Activated naive CD4-positive, alpha-beta T cell treated with anti-CD3 and anti-CD28 coated beads for 36 hours (primary cell): ENCODE results near the gene KLRB1. TPM values are rescaled to one million over a fixed set of nuclear protein-coding genes. Genes with fewer than 3 reads are reported as not detected.
"Not testable (repeated sequence)": the region's sequence is repeated elsewhere in the genome, so short reads cannot be mapped to it uniquely, and the experiment has no call there.

ENCODE experiments used
- CTCF ChIA-PET: fragments of 350-600 bp; sonication (Branson Sonifier 250); formaldehyde crosslinking; loops from one replicate; lab custom pipeline; 2021; ENCODE audit warnings: antibody characterized with exemption; lab: Charles Lee
- DNase-seq: peaks from one replicate; pipeline ENCODE4 v3.0.0-alpha.2; 2020
- H3K27ac Mint-ChIP-seq: one replicate; pipeline ENCODE4 v1.8.0; 2021; ENCODE audit warnings: mild to moderate bottlenecking, mixed read lengths
- H3K27me3 Mint-ChIP-seq: one replicate; pipeline ENCODE4 v1.8.0; 2021; ENCODE audit warnings: low read depth, mixed read lengths
- H3K36me3 Mint-ChIP-seq: one replicate; pipeline ENCODE4 v1.8.0; 2021; ENCODE audit warnings: low read depth, mixed read lengths
- H3K4me1 Mint-ChIP-seq: one replicate; pipeline ENCODE4 v1.8.0; 2021; ENCODE audit warnings: low read depth, mixed read lengths
- H3K4me3 Mint-ChIP-seq: one replicate; pipeline ENCODE4 v1.8.0; 2021; ENCODE audit warnings: mild to moderate bottlenecking, moderate library complexity, mixed read lengths
- H3K9me3 Mint-ChIP-seq: one replicate; pipeline ENCODE4 v1.8.0; 2021; ENCODE audit warnings: mixed read lengths
- intact Hi-C: fragments of 100-400 bp; cut with micrococcal nuclease; formaldehyde crosslinking; loops from one replicate; pipeline ENCODE4 v1.15.1; 2023
- total RNA-seq, 2 experiments: library from RNA; stranded (reverse); gene quantifications; one replicate each; pipeline ENCODE4 v1.2.3, GENCODE V29; 2021

KLRB1 gene
- total RNA-seq, 2 experiments from 2014 or later: 0.25 TPM; not detected in 1

- CTCF ChIA-PET: interaction anchor here (0.6 to 0.7 kb wide), 2 partner anchors 18 to 228 kb away, joined by 3 read pairs; no protein-coding TSS in a partner anchor
- no peak overlapping the region for H3K4me3 Mint-ChIP-seq
- intact Hi-C loops: no loop called here
- no peaks in the 10 kb centered on the region for H3K27me3 Mint-ChIP-seq
- H3K27ac Mint-ChIP-seq: no peak overlapping the region
- H3K9me3 Mint-ChIP-seq: no peaks in the 10 kb centered on the region
- H3K36me3 Mint-ChIP-seq: no peaks in the 10 kb centered on the region
- no peaks in the 10 kb centered on the region for H3K4me1 Mint-ChIP-seq
- DNase-seq: no peak
These were observed 17.3 kb downstream of the KLRB1 start for GRCh38 chr12:9590441-9590840.

DNA sequence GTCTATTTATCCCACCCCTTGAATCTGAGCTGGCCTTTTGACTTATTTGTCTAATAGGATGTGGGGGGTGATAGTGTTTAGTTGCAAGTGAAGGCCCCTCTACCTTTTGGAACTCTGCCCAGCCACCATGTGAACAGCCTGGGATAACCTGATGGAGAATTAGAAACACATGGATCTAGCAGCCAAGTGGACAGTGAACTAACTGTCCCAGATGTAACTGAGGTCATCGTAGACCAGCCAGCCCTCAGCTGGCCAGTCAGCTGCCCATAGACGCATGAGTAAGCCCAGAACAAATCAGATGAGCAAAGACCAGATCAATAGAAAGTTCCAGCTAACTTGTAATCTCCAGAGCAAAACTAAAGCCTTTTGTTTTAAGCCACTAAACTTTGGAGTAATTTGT is 19.0 kb downstream of the KLRB1 start:
- intact Hi-C loops: no loop called here
- Mint-ChIP-seq H3K27ac (no peak overlapping the region), H3K27me3 (no peaks in the 10 kb centered on the region), H3K36me3 (no peaks in the 10 kb centered on the region), H3K9me3 (no peaks in the 10 kb centered on the region), H3K4me1 (no peaks in the 10 kb centered on the region), H3K4me3 (no peak overlapping the region)
- CTCF ChIA-PET: no interaction called here
- DNase-seq: no peak

GRCh38 chr12:9587987-9588600 is 19.6 kb downstream of the KLRB1 start:
- Mint-ChIP-seq H3K27me3 (no peaks in the 10 kb centered on the region), H3K4me3 (no peak overlapping the region), H3K4me1 (no peaks in the 10 kb centered on the region), H3K27ac (no peak overlapping the region), H3K36me3 (no peaks in the 10 kb centered on the region), H3K9me3 (no peaks in the 10 kb centered on the region)
- DNase-seq: no peak
- intact Hi-C loops: no loop called here
- CTCF ChIA-PET: no interaction called here

DNA sequence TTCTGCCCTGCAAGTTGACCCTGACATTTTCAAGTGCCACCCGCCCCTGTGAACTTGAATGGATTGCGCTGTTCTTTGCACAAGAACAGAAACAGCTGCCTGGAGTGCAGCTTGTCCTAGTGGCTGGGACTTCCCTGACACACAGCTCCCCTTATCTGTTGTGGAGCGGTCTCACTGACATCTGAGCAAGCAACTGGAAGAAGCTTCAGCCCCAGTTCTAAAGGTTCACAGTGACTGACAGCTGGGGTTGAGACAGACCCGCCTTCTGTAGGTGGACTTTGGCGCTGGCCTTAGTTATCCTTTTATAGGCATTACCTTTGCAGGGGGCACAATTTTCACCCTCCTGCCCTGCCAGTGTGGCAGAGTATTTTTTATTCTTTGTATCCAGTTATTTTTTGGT is 30.0 kb downstream of the KLRB1 start:
- intact Hi-C loops, H3K4me3 Mint-ChIP-seq, H3K4me1 Mint-ChIP-seq: not testable (repeated sequence)

GRCh38 chr12:9567151-9567550 is 40.6 kb downstream of the KLRB1 start:
- H3K9me3 Mint-ChIP-seq, H3K36me3 Mint-ChIP-seq, DNase-seq, intact Hi-C loops, H3K4me1 Mint-ChIP-seq, H3K4me3 Mint-ChIP-seq, H3K27me3 Mint-ChIP-seq, H3K27ac Mint-ChIP-seq, CTCF ChIA-PET: not testable (repeated sequence)

More for the DNA sequence above, 30.0 kb downstream of the KLRB1 start:
- H3K9me3 Mint-ChIP-seq, DNase-seq, H3K27me3 Mint-ChIP-seq, H3K36me3 Mint-ChIP-seq, H3K27ac Mint-ChIP-seq, CTCF ChIA-PET: not testable (repeated sequence)

- H3K27me3 Mint-ChIP-seq, intact Hi-C loops, H3K27ac Mint-ChIP-seq, DNase-seq, H3K4me3 Mint-ChIP-seq, H3K36me3 Mint-ChIP-seq, H3K9me3 Mint-ChIP-seq, CTCF ChIA-PET, H3K4me1 Mint-ChIP-seq: not testable (repeated sequence)
These were observed 41.6 kb downstream of the KLRB1 start for GRCh38 chr12:9566113-9566512.

GRCh38 chr12:9564418-9564817 is 43.3 kb downstream of the KLRB1 start:
- H3K4me3 Mint-ChIP-seq, H3K4me1 Mint-ChIP-seq, H3K27me3 Mint-ChIP-seq, intact Hi-C loops, CTCF ChIA-PET, H3K27ac Mint-ChIP-seq, DNase-seq, H3K9me3 Mint-ChIP-seq, H3K36me3 Mint-ChIP-seq: not testable (repeated sequence)

- CTCF ChIA-PET, DNase-seq, intact Hi-C loops, H3K9me3 Mint-ChIP-seq, H3K36me3 Mint-ChIP-seq, H3K4me1 Mint-ChIP-seq, H3K27ac Mint-ChIP-seq, H3K27me3 Mint-ChIP-seq, H3K4me3 Mint-ChIP-seq: not testable (repeated sequence)
These were observed 44.8 kb downstream of the KLRB1 start for GRCh38 chr12:9562841-9563453.

DNA sequence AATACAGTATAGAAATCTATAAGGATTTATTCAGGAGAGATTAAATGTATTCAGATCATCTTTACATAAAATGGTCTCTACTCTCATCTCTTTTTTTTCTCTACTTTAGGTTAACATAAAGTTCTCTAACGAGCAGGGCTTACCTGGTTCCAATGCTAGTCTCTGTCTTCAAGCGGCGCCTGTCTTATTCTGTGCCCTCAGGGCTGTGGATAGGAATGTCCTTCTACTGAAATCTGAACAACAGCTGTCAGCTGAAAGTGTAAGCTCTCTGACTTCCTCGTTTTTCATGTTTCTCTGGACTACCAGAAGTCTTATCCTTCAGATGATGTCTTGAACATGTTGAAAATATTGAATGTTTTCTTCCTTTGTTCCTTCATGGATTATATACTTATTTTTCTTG is 62.2 kb downstream of the KLRB1 start:
- intact Hi-C loops, H3K27me3 Mint-ChIP-seq, H3K27ac Mint-ChIP-seq, DNase-seq, H3K4me1 Mint-ChIP-seq, H3K4me3 Mint-ChIP-seq, H3K36me3 Mint-ChIP-seq, H3K9me3 Mint-ChIP-seq, CTCF ChIA-PET: not testable (repeated sequence)

Other genes with a start within 250 kb of the KLRB1 start
- 100 to 1,000 TPM; 176 to 184 TPM for gene CLEC2D, start 61.8 kb upstream of the KLRB1 start, total RNA-seq
- 1 to 10 TPM; 1.7 to 1.9 TPM for gene CLECL1, start 125.2 kb upstream of the KLRB1 start, total RNA-seq
- gene CD69, start 153.0 kb upstream of the KLRB1 start, total RNA-seq: 100 to 1,000 TPM; 150 to 153 TPM
- gene KLRF1, start 219.6 kb upstream of the KLRB1 start, total RNA-seq: not detected